ENCODE measurements around the gene TNFRSF8.

The TNFRSF8 gene

GRCh38 chr1:12144969-12145368 is 81.9 kb downstream of the TNFRSF8 start:
- DNase-seq = no peak

GRCh38 chr1:12145616-12146342 is 82.7 kb downstream of the TNFRSF8 start:
- DNase-seq = no peak

DNA sequence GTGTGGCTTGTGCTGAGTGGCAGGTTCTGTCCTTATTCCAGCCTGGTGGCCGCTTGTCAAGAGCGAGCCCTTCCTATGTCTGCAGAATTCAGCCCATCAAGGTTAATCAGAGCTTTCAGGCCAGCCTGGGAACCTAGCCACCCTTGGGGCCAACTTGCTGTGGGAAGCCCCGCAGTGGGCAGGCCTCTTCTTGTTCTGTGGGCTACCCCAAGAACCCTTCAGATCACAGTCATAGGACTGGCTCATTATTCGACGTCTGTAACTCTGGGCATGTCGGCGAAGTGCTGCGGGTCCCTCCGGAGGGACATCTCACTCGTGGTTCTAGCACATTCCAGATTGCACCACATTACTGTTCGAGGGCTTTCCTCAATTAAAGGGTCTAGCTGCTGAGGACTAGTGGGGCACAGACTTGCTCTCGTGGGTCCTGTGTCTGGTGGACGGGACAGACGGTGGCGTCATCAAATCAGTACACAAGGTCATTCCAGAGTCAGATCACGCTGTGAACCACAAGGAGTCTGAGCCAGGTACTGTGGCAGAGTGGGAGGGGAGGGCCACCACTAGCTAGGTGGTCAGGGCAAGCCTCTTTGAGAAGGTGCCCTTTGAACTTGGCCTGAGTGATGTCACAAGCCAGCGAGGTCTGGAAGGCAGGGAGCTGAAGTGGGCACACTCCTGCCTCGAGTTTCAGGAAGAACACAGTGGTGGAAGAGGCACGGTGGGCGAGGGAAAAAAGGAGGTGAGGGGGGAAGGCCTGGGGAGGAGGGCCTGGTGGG is 83.4 kb downstream of the TNFRSF8 start:
- no peak for DNase-seq

DNA sequence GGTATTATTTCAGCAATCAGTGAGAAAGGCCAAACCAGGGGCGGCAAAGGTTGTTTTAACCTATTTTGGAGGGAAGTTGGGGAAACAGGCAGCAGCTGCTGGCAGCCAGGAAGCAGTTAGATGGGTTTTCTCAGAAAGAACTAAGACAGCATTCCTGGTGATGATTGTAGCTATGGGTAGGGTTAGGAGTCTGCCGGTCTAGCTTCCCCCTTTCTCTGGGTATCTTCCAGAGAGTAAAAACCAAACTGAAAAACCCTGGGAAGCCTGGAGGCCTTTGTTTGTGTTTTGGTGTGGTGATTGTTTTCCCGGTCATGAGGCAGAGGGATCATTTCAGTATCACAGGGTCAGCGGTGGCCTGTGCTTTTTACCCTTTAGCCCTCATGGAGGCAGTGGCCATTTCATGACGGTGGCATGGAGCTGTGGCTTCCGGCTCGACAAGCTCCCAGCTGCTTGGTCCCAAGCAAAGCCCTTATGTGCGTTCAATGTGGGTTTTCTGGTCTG is 84.1 kb downstream of the TNFRSF8 start:
- no peak for DNase-seq

GRCh38 chr1:12148160-12148957 is 85.3 kb downstream of the TNFRSF8 start:
- DNase-seq = no peak

DNA sequence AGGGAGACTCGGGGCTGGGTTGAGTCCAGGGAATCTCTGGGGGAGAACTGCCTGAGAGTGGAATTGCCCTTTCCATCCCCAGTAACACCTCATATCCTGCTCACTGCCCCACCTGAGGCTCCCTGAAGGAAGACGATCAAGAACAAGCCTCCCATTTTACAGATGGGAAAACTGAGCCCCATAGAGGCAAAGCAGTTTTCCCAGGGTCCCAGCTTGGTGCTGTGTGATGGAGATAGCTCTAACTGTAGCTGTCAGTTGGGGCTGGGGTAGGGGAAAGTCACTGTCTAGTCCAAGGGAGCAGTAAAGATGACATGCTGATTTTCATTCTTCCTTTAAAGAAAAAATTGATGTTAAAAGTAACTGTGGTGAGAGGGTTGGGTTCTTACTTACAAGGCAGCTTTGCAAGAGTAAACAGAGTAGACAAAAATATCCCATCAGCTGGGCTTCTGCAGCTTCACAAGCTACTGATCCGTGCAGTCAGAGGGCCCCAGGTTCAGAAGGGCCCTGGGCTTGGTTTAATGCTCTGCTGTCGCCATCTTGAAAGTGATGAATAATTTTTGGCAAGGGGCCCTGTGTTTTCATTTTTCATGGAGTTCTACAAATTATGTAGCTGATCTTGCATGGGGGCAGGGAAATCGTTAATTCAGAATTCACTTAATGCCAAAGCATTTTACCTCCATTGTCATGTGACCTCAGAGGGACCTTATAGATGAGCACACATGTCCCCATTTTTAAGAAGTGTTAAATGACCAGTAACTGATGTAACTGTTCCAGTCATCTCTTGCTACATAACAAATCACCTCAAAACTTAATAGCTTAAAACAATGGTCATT is 86.1 kb downstream of the TNFRSF8 start:
- no peak for DNase-seq

- DNase-seq = no peak
These were observed 86.7 kb downstream of the TNFRSF8 start for GRCh38 chr1:12149791-12150175.

GRCh38 chr1:12150456-12151200 is 87.5 kb downstream of the TNFRSF8 start:
- no peak for DNase-seq

- DNase-seq = no peak
These were observed 88.4 kb downstream of the TNFRSF8 start for GRCh38 chr1:12151465-12151864.

DNA sequence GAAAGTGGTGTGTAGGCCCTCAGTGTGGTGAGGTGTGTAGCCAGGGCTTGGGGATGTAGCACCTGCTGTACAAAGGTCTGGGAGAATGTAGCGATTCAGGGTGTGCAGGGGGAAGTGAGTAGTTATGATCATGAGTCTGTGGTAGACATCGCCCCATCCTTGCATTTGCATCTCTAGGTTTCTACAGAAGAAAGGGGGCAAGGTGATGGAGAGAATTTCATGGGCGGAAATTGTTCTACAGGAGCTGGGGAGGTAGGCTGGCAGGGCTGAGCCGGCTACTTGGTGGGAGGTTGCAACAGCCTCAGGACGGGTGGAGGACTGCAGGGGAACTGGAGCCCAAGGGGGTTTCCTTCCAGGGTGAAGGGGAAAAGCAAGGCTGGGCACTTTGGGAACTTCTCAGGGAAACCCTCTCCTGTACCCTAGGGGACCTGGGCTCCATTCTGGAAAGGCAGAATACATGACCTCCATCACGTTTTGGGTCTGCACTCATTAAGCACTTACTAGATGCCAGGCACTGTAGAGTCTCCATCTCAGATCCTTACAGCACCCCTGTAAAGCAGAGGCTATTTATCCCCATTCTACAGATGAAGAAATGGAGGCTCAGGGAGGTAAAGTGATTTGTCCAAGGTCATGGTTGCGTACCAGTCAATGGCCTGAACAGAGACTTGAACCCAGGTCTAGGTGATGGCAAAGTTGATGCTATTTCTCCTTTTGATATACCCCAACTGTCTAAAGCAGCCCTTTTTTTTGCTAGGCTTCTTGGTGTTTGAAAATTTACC is 89.2 kb downstream of the TNFRSF8 start:
- DNase-seq = no peak

DNA sequence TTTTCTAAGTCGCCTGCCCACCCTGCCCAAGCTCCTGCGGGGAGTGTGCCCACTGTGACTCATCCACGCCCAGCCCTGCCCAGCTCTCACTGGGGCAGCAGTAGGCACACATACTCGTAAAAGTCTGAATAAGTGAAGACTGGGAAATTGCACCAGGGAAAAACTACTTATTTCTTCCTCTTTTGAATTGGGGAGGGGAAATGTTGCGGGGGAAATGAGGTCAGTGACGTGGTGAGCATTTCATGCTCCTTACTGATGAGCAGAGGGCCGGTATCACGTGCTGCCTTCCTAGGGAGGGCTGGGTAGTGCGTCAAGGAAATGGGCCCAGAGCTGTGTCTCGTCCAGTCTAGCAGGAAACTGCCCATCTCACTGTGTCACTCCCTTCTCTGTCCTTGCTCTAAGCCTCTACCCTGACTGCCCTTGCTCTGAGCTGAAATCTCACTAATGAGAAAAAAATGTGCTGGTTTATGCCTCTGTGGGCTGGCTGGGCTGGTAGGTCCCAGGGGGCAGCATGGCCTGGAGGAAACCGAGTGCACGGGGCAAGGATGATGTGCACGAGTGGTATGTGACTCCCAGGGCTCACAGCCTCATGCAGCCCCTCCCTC is 90.2 kb downstream of the TNFRSF8 start:
- DNase-seq = no peak

DNA sequence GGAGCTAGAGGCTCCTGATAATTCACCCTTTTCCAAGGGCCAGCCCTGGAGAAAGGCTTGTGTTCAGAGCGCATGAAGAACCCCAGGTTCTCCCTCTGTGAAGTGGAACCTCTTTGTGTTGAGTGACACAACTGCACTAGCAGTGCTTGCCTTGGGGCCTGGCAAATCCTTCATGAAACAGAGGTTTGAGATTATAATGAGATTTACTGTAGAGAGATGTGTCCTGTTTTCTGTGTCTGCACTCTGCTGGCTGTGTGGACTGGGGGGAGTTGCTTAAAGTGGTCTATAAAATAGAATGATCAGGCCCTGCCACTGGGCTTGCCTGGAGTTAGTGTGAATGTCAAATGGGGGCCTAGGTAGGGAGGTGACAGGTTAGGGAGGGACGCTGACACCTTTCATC is 92.2 kb downstream of the TNFRSF8 start:
- DNase-seq = no peak

- peak; percentile 55 for DNase-seq
These were observed 94.5 kb downstream of the TNFRSF8 start for GRCh38 chr1:12157366-12158231.

DNA sequence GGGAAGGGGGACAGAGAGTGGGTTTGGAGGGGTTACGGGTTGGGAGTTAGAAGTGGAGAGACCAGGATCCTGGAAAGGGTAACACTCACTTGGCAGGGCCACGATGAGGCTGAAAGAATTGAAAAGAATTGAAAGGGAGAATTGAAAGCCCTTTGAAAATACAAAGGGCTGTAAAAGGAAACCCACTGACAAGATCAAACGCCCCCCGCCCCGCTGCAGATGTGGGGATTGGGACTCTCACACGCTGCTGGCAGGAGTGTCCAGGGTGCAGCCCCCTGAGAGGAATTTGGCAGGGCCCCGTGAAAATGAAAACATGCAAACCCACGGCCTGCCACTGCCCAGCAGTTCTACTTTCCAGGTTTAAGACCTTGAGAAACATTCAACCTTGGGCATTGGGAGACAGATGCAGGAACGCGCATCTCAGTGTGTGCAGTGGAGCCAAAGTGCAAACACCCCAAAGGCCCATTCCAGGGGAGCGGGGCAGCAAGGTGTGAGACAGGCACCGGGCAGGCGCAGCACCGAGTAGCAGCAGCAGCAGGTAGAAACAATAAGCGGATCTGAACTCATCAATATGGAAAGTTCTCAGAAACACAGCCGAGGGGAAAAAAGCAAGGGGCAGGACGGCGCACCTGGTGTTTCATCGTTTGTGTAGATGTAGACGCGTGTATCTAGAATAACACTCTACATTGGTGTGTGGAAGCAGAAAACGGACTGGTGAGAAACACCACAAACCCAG is 95.4 kb downstream of the TNFRSF8 start:
- peak; percentile 29 for DNase-seq

DNA sequence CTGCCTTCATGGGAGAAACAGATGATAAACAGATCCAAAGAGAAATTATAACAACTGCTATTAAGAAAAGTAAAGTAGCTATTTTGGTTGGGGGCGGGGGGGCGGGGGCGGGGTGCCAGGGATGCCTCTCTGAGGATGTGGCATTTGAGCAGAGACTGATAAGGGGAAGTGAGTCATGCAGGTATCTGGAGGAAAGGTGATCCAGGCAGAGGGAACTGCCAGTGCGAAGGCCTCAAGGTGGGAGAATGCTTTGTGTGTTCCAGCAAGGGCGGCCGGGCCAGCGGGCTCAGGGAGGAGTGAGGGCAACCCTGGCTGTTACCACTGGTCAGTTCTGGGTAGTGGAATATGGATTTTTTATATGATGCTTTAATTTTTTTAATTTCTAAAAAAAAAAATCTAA is 96.7 kb downstream of the TNFRSF8 start:
- DNase-seq = peak; percentile 42

GRCh38 chr1:12161324-12161661 is 98.2 kb downstream of the TNFRSF8 start:
- no peak for DNase-seq

DNA sequence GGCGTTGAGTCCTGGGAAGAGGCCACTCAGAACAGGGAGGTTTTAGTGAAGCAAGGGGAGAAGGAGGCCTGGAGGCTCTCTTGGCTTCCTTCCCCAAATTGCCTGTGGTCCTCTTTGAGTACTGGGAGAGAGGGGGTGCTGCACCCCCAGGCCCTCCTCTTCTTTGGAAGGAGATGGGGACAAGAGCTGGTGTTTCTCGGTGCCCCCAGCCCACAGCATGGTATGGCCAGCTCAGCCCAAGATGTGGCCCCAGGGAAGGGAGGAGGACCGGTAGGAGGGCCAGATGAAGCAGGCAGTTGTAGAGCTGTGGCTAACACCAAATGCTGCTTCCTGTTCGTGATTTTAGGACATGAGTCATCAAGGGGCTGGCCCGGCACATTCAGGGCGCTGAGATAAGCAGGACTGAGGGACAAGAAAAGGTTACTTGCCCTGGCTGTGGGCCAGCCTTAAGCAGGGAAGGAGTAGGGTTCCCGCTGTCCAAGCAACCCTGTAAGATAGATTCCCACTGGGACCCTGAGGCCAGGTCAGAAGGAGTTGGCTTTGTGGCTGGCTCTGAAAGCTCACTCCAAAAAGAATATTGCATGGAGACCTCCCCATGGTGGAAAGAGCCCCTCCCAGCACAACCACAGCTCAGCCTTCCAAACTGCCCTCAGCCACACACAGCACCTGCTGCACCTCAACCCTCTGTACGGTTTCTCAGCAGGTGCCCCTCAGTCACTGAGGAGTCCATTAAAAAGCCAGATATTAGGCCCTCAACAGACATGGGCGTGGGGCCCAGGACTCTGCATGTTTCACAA is 98.8 kb downstream of the TNFRSF8 start:
- peak; percentile 81 for DNase-seq
